Measurements from ENCODE around the gene INPP5A. TPM values are rescaled to one million over a fixed set of nuclear protein-coding genes. Genes with fewer than 3 reads are reported as not detected.
"Not testable (repeated sequence)": the region's sequence is repeated elsewhere in the genome, so short reads cannot be mapped to it uniquely, and the experiment has no call there.

The INPP5A gene
- total RNA-seq, 1 donor from 2014 or later: 45.2 TPM

- DNase-seq (ENCODE audit: low spot score): no peak
- no peak overlapping the region for H3K27ac Mint-ChIP-seq (ENCODE audit: unreplicated experiment)
- peaks cover 2% of the 10 kb centered on the region for H3K27me3 Mint-ChIP-seq (ENCODE audit: unreplicated experiment)
- no peaks in the 10 kb centered on the region for H3K9me3 Mint-ChIP-seq (ENCODE audit: unreplicated experiment)
- no peaks in the 10 kb centered on the region for H3K36me3 Mint-ChIP-seq (ENCODE audit: low read depth, unreplicated experiment)
- H3K4me3 Mint-ChIP-seq (ENCODE audit: unreplicated experiment): no peak overlapping the region
- H3K4me1 Mint-ChIP-seq (ENCODE audit: unreplicated experiment): no peaks in the 10 kb centered on the region
- TF ChIP-seq CTCF (IDR thresholded peaks at IDR 0.05; ENCODE audit: unreplicated experiment): no peak
Measured at GRCh38 chr10:132504501-132505272, 32.9 kb upstream of the INPP5A start.

GRCh38 chr10:132505546-132505945 lies 32.0 kb upstream of the INPP5A start:
- H3K4me1 Mint-ChIP-seq (ENCODE audit: unreplicated experiment); H3K4me3 Mint-ChIP-seq (ENCODE audit: unreplicated experiment); DNase-seq (ENCODE audit: low spot score); H3K27me3 Mint-ChIP-seq (ENCODE audit: unreplicated experiment); H3K27ac Mint-ChIP-seq (ENCODE audit: unreplicated experiment); H3K9me3 Mint-ChIP-seq (ENCODE audit: unreplicated experiment); H3K36me3 Mint-ChIP-seq (ENCODE audit: low read depth, unreplicated experiment): not testable (repeated sequence)

- peaks cover 6% of the 10 kb centered on the region for H3K27me3 Mint-ChIP-seq (ENCODE audit: unreplicated experiment)
- no peak for DNase-seq (ENCODE audit: low spot score)
Measured at GRCh38 chr10:132506711-132507408, 30.7 kb upstream of the INPP5A start.

GRCh38 chr10:132507409-132507955 lies 30.1 kb upstream of the INPP5A start:
- Mint-ChIP-seq H3K27ac (ENCODE audit: unreplicated experiment) (no peak overlapping the region), H3K4me1 (ENCODE audit: unreplicated experiment) (no peaks in the 10 kb centered on the region), H3K4me3 (ENCODE audit: unreplicated experiment) (no peak overlapping the region), H3K36me3 (ENCODE audit: low read depth, unreplicated experiment) (no peaks in the 10 kb centered on the region), H3K27me3 (ENCODE audit: unreplicated experiment) (peaks cover 6% of the 10 kb centered on the region), H3K9me3 (ENCODE audit: unreplicated experiment) (no peaks in the 10 kb centered on the region)
- no peak for DNase-seq (ENCODE audit: low spot score)
- TF ChIP-seq CTCF (IDR thresholded peaks at IDR 0.05; ENCODE audit: unreplicated experiment): no peak

More at GRCh38 chr10:132506711-132507408, 30.7 kb upstream of the INPP5A start:
- Mint-ChIP-seq H3K36me3 (ENCODE audit: low read depth, unreplicated experiment) (no peaks in the 10 kb centered on the region), H3K4me3 (ENCODE audit: unreplicated experiment) (no peak overlapping the region), H3K27ac (ENCODE audit: unreplicated experiment) (no peak overlapping the region), H3K9me3 (ENCODE audit: unreplicated experiment) (no peaks in the 10 kb centered on the region), H3K4me1 (ENCODE audit: unreplicated experiment) (no peaks in the 10 kb centered on the region)
- no peak for TF ChIP-seq CTCF (IDR thresholded peaks at IDR 0.05; ENCODE audit: unreplicated experiment)

GRCh38 chr10:132507956-132508490 lies 29.6 kb upstream of the INPP5A start:
- no peaks in the 10 kb centered on the region for H3K4me1 Mint-ChIP-seq (ENCODE audit: unreplicated experiment)
- DNase-seq (ENCODE audit: low spot score): no peak
- TF ChIP-seq CTCF (IDR thresholded peaks at IDR 0.05; ENCODE audit: unreplicated experiment): no peak
- no peaks in the 10 kb centered on the region for H3K9me3 Mint-ChIP-seq (ENCODE audit: unreplicated experiment)
- H3K4me3 Mint-ChIP-seq (ENCODE audit: unreplicated experiment): no peak overlapping the region
- no peaks in the 10 kb centered on the region for H3K36me3 Mint-ChIP-seq (ENCODE audit: low read depth, unreplicated experiment)
- no peak overlapping the region for H3K27ac Mint-ChIP-seq (ENCODE audit: unreplicated experiment)
- H3K27me3 Mint-ChIP-seq (ENCODE audit: unreplicated experiment): peaks cover 6% of the 10 kb centered on the region

Data from endothelial cell (in vitro differentiated cells).